Measurements from ENCODE around the gene ATG12.
"Not testable (repeated sequence)": the region's sequence is repeated elsewhere in the genome, so short reads cannot be mapped to it uniquely, and the experiment has no call there.

The ATG12 gene

DNA sequence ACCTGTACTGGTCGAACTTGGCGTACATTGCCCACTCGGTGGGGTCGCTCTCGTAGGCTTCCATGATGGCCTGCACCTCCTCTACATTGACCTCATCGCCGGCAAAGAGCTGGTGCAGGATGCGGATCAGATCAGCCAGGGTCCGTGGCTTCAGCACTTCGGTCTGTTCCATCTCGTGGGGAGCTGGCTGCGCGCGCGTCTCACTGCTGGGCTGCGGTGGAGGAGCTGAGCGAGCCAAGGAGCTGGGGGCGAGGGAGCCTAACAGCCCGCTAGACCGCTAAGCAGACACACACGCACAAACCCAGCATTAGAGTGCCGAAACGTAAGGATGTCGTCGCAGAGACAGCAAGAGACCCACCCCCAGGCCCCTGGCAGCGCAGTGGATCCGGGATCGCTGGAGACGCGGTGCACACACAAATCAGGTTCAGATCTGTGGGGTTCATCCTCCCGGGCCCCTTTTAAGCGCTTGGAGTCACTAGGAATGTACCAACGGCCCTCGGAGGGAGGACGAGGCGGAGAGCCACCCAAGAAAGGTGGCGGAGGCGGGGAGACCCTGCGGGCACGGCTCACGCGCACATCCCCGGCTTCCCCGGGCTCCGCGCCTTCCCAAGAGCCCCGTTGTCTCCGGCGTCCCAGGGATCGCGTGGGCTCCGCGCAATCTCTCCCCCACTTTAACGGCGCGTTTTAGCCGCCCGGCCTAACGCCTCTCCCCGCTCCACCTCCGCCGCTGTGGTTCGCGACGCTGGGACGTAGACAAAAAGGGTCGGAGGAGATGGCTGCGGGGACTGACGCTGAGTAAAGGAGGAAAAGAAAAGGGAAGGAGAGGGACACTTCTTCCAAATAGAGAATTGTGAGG lies 24.9 kb downstream of the ATG12 start, which contains the start of gene CDO1:
Gene CDO1, minus strand, starts transcription at position 434 of the 856 bp plus-strand sequence. Its CDS starts 262 bp downstream, at position 172.
- H3K27me3 ChIP-seq (ENCODE audit: insufficient read depth, low read length), result peaks cover 27% of the 10 kb centered on the region
- H3K4me1 ChIP-seq (ENCODE audit: insufficient read depth, low read length), result peaks cover 9% of the 10 kb centered on the region; the same call in 1 of the 2 replicates
- peak within 1 kb of the TSS; percentile 93 for H3K4me3 ChIP-seq (ENCODE audit: low read length)
- H3K9ac ChIP-seq (ENCODE audit: low read depth, low read length), result peak within 1 kb of the TSS; percentile 90
- peak within 1 kb of the TSS; percentile 67 for H3K27ac ChIP-seq (ENCODE audit: low read length)
- H3K9me3 ChIP-seq (ENCODE audit: insufficient read depth, low read depth, low read length), result no peaks in the 10 kb centered on the region
- H3K36me3 ChIP-seq (ENCODE audit: insufficient read depth, low read depth, low read length), result peaks cover 12% of the 10 kb centered on the region

DNA sequence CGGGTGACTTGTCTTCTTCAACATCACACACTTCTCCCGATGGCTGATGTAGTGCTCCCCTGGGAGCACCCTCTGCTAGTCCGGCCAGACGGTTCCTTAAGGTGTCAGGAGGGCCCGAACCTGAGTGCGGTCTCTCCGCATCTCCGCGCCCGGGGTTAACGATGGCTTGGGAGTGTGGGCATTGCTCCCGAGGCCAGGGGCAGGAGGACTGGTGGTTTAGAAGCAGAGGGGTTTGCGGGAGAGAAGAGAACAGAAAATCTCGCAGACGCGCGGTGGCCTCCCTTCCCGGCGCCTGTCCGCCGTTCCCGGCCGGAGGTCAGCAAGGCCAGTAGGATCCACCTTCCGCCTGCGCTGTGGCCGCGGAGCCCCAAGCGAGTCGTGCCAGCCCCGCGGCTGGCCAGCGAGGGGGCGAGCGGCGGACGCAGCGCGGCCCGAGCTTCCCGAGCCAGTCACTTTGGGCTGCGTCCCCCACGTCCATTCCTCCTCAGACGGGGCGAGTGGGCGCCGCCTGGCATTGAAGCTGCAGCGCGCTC lies 25.6 kb downstream of the ATG12 start:
- Histone ChIP-seq H3K4me3 (ENCODE audit: low read length) (peak overlapping the region; percentile 93), H3K9ac (ENCODE audit: low read depth, low read length) (peak overlapping the region; percentile 90), H3K27ac (ENCODE audit: low read length) (no peak overlapping the region), H3K27me3 (ENCODE audit: insufficient read depth, low read length) (peaks cover 27% of the 10 kb centered on the region), H3K36me3 (ENCODE audit: insufficient read depth, low read depth, low read length) (peaks cover 18% of the 10 kb centered on the region), H3K9me3 (ENCODE audit: insufficient read depth, low read depth, low read length) (no peaks in the 10 kb centered on the region), H3K4me1 (ENCODE audit: insufficient read depth, low read length) (peaks cover 9% of the 10 kb centered on the region; the same call in 1 of the 2 replicates)

DNA sequence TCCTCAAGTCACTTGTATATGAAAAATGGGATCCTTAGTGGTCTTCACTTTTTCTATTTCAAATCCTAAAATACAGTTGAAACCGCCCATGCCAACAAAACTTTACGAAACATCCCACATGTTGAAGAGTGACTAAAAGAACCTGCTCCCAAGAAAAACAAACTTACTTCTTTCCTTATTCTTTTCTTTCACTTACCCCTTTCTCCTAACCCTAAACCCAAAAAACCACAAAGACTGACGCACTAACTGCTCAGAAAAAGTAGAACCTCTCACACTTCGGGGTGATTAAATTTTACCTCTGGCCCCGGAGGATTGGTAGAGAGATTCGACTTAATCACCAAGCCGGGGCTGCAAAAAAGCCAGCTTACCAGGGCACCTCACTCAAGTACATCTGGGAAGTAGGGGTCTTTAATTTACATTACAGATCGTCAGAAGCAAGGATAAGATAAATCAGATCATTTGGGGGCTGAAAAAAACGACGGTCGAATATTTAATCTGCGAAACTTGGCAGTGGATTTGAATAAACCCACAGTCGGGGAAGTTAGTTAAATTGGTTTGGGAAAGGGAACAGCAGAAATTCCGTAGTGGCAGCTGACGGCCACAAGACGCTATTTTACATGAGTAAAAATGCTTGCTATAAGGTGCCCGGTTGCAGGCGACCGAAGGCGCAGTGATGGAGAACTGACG lies 26.2 kb downstream of the ATG12 start:
- peaks cover 24% of the 10 kb centered on the region for H3K36me3 ChIP-seq (ENCODE audit: insufficient read depth, low read depth, low read length)
- peak overlapping the region; percentile 90 for H3K9ac ChIP-seq (ENCODE audit: low read depth, low read length)
- H3K27ac ChIP-seq (ENCODE audit: low read length), result no peak overlapping the region
- H3K27me3 ChIP-seq (ENCODE audit: insufficient read depth, low read length), result peaks cover 27% of the 10 kb centered on the region
- no peaks in the 10 kb centered on the region for H3K9me3 ChIP-seq (ENCODE audit: insufficient read depth, low read depth, low read length)
- peaks cover 9% of the 10 kb centered on the region; the same call in 1 of the 2 replicates for H3K4me1 ChIP-seq (ENCODE audit: insufficient read depth, low read length)
- peak overlapping the region; percentile 93 for H3K4me3 ChIP-seq (ENCODE audit: low read length)

DNA sequence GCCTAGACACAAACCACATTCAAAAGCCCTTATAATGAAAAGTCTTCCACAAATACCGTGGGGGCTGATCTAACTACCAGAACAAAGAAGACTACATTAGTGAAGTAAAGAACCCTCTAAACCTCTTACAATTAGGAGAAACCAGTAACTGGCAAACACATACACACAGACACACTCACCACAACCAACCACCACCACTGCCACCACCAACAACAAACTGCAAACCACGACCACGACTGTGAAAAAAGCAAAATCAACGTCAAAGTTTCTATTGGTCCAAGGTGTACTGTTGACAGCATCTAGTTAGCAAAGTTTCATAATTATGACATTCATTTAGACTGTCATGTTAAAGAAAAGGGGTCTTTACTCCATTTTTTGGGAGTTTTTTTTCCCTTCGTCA lies 27.6 kb downstream of the ATG12 start:
- H3K27ac ChIP-seq (ENCODE audit: low read length), result no peak overlapping the region
- H3K9ac ChIP-seq (ENCODE audit: low read depth, low read length), result no peak overlapping the region
- no peak overlapping the region for H3K4me3 ChIP-seq (ENCODE audit: low read length)
- H3K27me3 ChIP-seq (ENCODE audit: insufficient read depth, low read length), result peaks cover 27% of the 10 kb centered on the region
- H3K4me1 ChIP-seq (ENCODE audit: insufficient read depth, low read length), result peaks cover 9% of the 10 kb centered on the region; the same call in 1 of the 2 replicates
- no peaks in the 10 kb centered on the region for H3K9me3 ChIP-seq (ENCODE audit: insufficient read depth, low read depth, low read length)
- H3K36me3 ChIP-seq (ENCODE audit: insufficient read depth, low read depth, low read length), result peaks cover 38% of the 10 kb centered on the region

DNA sequence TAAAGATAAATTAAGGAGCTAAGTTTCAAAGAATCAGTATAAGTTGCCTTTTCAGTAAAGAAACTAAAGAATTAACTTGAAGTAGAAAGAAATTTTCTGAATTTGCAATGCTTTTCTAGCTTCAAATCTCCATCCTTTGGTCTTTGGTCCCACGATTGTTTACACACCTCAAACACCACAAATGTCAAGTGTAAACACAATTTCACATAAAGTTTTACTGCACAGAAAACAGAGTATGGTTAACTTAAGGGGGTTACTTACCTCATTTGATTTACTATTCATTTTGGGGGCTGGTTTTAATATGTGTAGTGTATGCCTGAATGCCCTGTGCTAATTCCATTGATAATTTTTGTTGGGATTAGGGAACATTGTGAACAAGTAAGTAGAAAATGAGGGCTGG lies 29.0 kb downstream of the ATG12 start:
- Histone ChIP-seq H3K4me1 (ENCODE audit: insufficient read depth, low read length) (peaks cover 9% of the 10 kb centered on the region; the same call in 1 of the 2 replicates), H3K36me3 (ENCODE audit: insufficient read depth, low read depth, low read length) (peaks cover 48% of the 10 kb centered on the region), H3K9ac (ENCODE audit: low read depth, low read length) (no peak overlapping the region), H3K9me3 (ENCODE audit: insufficient read depth, low read depth, low read length) (no peaks in the 10 kb centered on the region), H3K4me3 (ENCODE audit: low read length) (no peak overlapping the region), H3K27ac (ENCODE audit: low read length) (no peak overlapping the region), H3K27me3 (ENCODE audit: insufficient read depth, low read length) (peaks cover 27% of the 10 kb centered on the region)

DNA sequence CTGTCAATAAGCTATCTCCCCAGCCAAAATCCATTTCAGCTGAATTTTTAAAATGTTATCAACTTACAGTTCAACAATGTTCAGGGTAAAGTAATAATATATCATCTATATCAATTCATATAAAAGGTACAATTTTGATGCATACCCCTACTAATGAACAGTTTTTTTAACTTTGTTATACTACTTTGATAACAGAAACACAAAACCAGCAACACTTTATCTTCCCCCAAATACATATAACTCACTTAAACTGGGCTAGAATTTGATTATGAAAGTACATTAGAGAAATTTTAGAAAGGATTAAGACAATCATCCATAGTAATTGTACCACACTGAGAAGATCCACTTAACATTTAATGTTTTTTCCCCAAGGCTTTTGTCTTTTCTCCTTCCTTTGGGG lies 30.0 kb downstream of the ATG12 start:
- H3K9ac ChIP-seq (ENCODE audit: low read depth, low read length), result no peak overlapping the region
- peaks cover 50% of the 10 kb centered on the region for H3K36me3 ChIP-seq (ENCODE audit: insufficient read depth, low read depth, low read length)
- peaks cover 13% of the 10 kb centered on the region for H3K4me1 ChIP-seq (ENCODE audit: insufficient read depth, low read length)
- no peaks in the 10 kb centered on the region for H3K9me3 ChIP-seq (ENCODE audit: insufficient read depth, low read depth, low read length)
- H3K4me3 ChIP-seq (ENCODE audit: low read length), result no peak overlapping the region
- no peak overlapping the region for H3K27ac ChIP-seq (ENCODE audit: low read length)
- H3K27me3 ChIP-seq (ENCODE audit: insufficient read depth, low read length), result peaks cover 27% of the 10 kb centered on the region

DNA sequence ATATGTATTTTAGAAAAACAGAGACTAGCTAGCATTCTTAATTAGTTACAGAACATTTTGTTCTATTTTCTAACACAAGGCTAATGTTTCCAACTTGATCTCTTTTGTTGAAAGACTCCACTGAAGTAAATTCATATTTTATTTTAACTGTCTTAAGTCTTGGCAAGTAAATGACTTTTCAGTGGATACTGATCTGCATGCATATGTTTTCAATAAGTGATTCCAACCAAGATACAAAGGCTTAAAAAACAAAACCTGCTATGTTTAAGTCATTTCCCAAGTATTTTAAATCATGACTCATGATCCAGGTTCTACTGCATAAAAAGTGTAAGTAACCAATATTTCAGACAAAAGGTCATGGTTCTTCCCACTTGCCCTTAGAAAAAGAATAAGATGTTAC lies 30.6 kb downstream of the ATG12 start:
- H3K36me3 ChIP-seq (ENCODE audit: insufficient read depth, low read depth, low read length), result peaks cover 56% of the 10 kb centered on the region
- peaks cover 17% of the 10 kb centered on the region for H3K4me1 ChIP-seq (ENCODE audit: insufficient read depth, low read length)
- H3K9ac ChIP-seq (ENCODE audit: low read depth, low read length), result no peak overlapping the region
- no peaks in the 10 kb centered on the region for H3K9me3 ChIP-seq (ENCODE audit: insufficient read depth, low read depth, low read length)
- peaks cover 22% of the 10 kb centered on the region for H3K27me3 ChIP-seq (ENCODE audit: insufficient read depth, low read length)
- no peak overlapping the region for H3K27ac ChIP-seq (ENCODE audit: low read length)
- H3K4me3 ChIP-seq (ENCODE audit: low read length), result no peak overlapping the region

DNA sequence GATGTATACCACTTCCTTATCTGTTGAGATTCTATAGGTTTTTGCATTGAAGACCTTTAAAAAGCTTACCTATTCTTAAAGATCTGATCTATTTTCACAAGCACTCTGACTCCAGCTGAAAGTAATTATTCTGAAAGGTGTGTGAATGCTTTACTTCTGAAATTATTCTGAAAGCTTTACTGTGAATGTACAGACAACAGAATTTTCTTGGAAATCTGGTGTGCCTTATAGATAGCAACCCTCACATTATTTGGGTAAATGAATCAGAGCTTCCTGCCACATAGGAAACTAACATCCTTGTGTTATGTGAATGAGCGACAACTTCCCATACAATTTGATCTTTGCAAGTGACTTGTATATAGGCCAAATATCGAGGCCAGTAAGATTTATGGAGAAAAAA lies 31.4 kb downstream of the ATG12 start:
- Histone ChIP-seq H3K36me3 (ENCODE audit: insufficient read depth, low read depth, low read length) (peaks cover 64% of the 10 kb centered on the region), H3K9ac (ENCODE audit: low read depth, low read length) (no peak overlapping the region), H3K9me3 (ENCODE audit: insufficient read depth, low read depth, low read length) (no peaks in the 10 kb centered on the region), H3K4me3 (ENCODE audit: low read length) (no peak overlapping the region), H3K4me1 (ENCODE audit: insufficient read depth, low read length) (peaks cover 13% of the 10 kb centered on the region), H3K27me3 (ENCODE audit: insufficient read depth, low read length) (peaks cover 14% of the 10 kb centered on the region), H3K27ac (ENCODE audit: low read length) (no peak overlapping the region)

DNA sequence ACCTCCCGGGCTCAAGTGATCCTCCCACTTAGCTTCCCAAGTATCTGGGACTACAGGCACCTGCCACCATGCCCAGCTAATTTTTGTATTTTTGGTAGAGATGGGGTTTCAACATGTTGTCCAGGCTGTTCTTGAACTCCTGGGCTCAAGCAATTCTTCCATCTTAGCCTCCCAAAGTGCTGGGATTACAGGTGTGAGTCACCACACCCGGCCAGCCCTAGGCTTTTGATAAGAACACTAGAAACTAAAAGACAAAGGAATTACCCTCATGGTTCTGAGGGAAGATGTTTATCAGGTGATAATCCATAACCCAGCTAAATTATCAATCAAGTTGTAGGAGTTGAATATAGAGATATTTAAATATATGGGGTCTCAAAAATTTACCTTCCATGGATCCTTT lies 33.3 kb downstream of the ATG12 start:
- not testable (repeated sequence) for H3K27me3 ChIP-seq (ENCODE audit: insufficient read depth, low read length); H3K9me3 ChIP-seq (ENCODE audit: insufficient read depth, low read depth, low read length); H3K9ac ChIP-seq (ENCODE audit: low read depth, low read length); H3K4me1 ChIP-seq (ENCODE audit: insufficient read depth, low read length); H3K4me3 ChIP-seq (ENCODE audit: low read length); H3K27ac ChIP-seq (ENCODE audit: low read length)
- H3K36me3 ChIP-seq (ENCODE audit: insufficient read depth, low read depth, low read length), result peaks cover 69% of the 10 kb centered on the region

DNA sequence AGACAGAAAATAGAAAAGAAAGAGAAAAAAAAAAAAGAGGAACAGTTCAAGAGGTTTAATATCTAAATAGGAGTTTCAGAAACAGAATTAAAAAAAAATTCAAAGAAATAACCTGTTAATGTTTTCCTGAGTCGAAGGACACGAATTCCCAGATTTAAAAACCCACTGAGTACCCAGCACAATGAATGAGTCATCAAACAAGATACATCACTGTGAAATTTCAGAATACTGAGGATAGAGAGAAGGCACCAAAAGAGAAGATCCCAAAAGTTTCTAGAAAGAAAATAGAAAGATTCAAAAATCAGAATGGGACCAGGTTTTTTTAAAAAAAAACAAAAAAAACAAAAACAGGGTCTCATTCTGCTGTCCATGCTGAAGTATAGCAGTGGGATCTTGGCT lies 33.7 kb downstream of the ATG12 start:
- Histone ChIP-seq H3K4me3 (ENCODE audit: low read length) (no peak overlapping the region), H3K27ac (ENCODE audit: low read length) (no peak overlapping the region), H3K9ac (ENCODE audit: low read depth, low read length) (no peak overlapping the region), H3K27me3 (ENCODE audit: insufficient read depth, low read length) (no peaks in the 10 kb centered on the region), H3K9me3 (ENCODE audit: insufficient read depth, low read depth, low read length) (no peaks in the 10 kb centered on the region), H3K36me3 (ENCODE audit: insufficient read depth, low read depth, low read length) (peaks cover 69% of the 10 kb centered on the region), H3K4me1 (ENCODE audit: insufficient read depth, low read length) (peaks cover 7% of the 10 kb centered on the region; the same call in 1 of the 2 replicates)

DNA sequence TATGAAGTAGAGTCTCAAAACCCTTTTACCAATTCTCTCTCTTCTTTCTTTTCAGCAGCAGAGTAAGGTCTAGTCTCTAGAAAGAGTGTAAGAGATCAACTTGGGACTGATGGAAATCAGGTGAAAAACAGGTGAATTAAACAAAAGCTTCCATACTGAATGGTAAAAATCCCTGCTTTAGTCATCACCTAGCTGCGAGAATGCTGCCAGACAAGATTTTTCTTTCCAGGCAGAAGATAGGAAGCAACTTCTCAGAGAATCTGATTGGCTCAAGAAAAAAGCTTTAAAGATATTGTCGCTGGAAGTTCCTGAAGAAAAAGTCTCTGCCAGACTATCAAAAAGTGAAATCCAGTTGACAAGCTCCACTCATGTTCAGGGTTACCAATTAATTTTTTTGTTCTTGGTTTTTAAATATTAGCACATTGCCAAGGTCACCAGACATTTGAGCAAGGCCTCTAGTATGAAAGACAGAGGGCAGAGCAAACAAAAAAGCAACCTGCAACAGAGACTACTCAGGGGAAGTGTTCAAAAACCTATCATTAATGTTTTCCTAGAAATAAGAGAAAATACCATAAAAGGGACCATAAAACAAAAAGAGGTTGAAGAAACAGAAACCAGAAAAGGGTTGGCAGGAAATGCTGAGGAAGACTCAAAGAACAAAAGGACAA lies 34.2 kb downstream of the ATG12 start:
- H3K4me1 ChIP-seq (ENCODE audit: insufficient read depth, low read length), result peaks cover 7% of the 10 kb centered on the region; the same call in 1 of the 2 replicates
- no peak overlapping the region for H3K27ac ChIP-seq (ENCODE audit: low read length)
- H3K27me3 ChIP-seq (ENCODE audit: insufficient read depth, low read length), result no peaks in the 10 kb centered on the region
- H3K4me3 ChIP-seq (ENCODE audit: low read length), result no peak overlapping the region
- H3K36me3 ChIP-seq (ENCODE audit: insufficient read depth, low read depth, low read length), result peaks cover 64% of the 10 kb centered on the region
- H3K9ac ChIP-seq (ENCODE audit: low read depth, low read length), result no peak overlapping the region
- H3K9me3 ChIP-seq (ENCODE audit: insufficient read depth, low read depth, low read length), result no peaks in the 10 kb centered on the region
